Measurements from ENCODE around the gene CYBRD1.
"Not testable (repeated sequence)": the region's sequence is repeated elsewhere in the genome, so short reads cannot be mapped to it uniquely, and the experiment has no call there.

Gene CYBRD1

DNA sequence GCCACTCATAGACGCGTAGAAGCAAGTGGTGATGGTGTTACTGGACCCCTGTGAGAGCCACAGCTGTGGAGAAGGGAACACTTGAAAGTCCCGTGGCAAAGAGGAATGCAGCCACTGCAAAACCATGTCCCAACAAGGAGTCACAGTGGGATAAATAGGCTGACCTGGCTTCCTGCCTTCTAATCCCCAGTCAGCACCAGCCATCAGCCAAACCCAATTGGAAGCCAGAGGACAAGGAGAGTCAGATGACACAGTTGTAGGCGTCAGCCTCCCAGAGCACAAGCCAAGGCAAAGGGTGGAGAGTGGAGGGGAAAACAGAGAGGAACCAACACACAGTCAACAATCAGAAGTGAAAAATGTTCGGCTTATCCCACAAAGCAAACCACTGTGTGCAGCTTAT is 5.5 kb upstream of the CYBRD1 start:
- DNase-seq = no peak

- DNase-seq = no peak
These were observed 1.8 kb upstream of the CYBRD1 start for GRCh38 chr2:171520471-171520870.

GRCh38 chr2:171521361-171522051 is 768 bp upstream of the CYBRD1 start:
- DNase-seq = no peak

DNA sequence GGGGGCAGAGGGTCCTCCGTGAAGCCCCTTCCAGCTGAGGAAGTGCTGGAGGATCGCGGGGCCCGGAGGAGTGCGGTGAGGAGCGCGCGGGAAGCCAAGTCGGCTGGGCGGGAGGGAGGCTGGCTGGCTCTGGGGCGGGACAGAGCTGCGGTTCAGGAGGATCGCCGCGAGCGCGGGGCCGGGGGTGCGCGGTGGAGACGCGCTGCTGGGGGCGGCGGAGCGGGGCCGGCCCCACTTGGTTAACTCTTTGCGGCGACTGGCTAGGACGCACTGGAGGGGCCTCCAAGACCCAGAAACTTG is 464 bp downstream of the CYBRD1 start:
- DNase-seq = no peak

GRCh38 chr2:171523088-171524017 is 1.1 kb downstream of the CYBRD1 start:
- peak; percentile 54 for DNase-seq

GRCh38 chr2:171524018-171524401 is 1.7 kb downstream of the CYBRD1 start:
- no peak for DNase-seq

DNA sequence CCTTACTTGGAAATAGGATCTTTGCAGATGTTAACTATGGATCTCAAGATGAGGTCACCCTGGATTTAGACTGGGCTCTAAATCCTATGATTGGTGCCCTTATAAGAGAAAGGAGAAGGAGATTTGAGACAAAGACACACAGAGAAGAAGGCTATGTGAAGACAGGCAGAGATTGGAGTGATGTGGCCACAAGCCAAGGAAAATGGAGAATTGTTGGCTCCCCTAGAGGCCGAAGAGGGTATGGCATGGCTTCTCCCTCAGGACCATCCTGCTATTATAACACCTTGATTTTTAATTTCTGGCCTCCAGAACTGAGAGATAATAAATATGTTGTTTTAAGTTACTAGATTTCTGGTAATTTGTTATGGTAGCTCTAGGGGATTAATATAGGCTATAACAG is 7.6 kb downstream of the CYBRD1 start:
- no peak for DNase-seq

GRCh38 chr2:171530378-171530777 is 8.1 kb downstream of the CYBRD1 start:
- no peak for DNase-seq

DNA sequence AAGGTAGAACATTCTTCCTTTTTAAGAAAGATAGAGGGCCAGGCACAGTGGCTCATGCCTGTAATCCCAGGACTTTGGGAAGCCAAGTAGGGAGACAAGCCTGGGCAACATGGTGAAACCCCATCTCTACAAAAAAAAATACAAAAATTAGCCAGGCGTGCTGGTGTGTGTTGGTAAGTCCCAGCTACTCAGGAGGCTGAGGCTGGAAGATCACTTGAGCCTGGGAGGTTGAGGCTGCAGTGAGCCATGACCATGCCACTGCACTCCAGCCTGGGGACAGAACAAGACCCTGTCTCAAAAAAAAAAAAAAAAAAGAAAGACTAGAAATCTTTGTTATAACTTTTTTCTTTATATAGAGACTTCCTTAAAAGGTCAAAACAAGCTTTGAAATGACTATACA is 8.6 kb downstream of the CYBRD1 start:
- DNase-seq = not testable (repeated sequence)

DNA sequence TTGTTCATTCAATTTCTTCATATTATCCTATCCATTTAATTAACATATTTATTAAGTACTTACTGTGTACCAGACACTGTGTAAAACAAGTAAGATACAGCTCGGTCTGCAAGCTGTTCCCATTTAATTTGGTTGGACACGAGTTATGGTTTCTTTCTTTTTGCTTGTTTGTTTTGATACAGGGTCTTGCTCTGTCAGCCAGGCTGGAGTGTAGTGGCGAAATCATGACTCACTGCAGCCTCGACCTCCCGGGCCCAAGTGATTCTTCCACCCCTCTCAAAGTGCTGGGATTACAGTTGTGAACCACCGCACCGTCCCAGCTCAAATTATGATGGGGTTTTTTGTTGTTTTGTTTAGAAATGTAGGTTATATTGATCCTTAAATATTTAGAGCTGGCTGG is 9.0 kb downstream of the CYBRD1 start:
- no peak for DNase-seq

GRCh38 chr2:171531836-171532450 is 9.7 kb downstream of the CYBRD1 start:
- no peak for DNase-seq

- no peak for DNase-seq
These were observed 11.1 kb downstream of the CYBRD1 start for GRCh38 chr2:171533331-171533730.

DNA sequence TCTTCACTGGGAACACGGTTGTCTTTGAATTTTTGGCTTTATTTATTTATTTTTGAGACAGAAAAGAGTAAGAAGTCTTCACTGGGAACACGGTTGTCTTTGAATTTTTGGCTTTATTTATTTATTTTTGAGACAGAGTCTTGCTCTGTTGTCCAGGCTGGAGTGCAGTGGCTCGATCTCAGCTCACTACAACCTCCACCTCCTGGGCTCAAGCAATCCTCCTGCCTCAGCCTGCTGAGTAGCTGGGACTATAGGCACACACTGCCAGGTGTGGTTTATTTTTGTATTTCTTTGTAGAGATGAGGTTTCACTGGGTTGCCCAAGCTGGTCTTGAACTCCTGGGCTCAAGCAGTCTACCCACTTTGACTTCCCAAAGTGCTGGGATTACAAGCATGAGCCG is 13.3 kb downstream of the CYBRD1 start:
- not testable (repeated sequence) for DNase-seq

- no peak for DNase-seq
These were observed 18.2 kb downstream of the CYBRD1 start for GRCh38 chr2:171540437-171540836.

- peak; percentile 74 for DNase-seq
These were observed 19.1 kb downstream of the CYBRD1 start for GRCh38 chr2:171541202-171541887.

- DNase-seq = no peak
These were observed 22.8 kb downstream of the CYBRD1 start for GRCh38 chr2:171545086-171545485.

DNA sequence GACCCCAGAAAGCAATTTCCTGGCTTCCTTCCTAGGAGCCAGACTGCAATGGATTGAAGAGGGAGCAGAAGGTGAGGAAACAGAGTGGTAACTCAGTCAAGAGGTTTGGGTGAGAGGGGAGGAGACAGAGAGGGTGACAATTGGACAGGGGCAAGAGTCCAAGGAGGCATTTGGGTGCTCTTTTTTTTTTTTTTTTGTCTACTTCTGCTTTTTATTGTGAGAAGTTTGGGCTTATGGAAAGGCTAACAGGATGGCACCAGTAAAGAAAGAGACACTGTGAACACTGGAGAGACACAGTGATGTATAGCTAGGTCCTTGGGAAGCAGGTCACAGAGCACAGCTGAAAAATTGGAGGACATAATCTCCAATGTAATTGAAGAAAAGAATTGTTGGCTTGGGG is 25.0 kb downstream of the CYBRD1 start:
- no peak for DNase-seq

- no peak for DNase-seq
These were observed 25.4 kb downstream of the CYBRD1 start for GRCh38 chr2:171547720-171548119.

DNA sequence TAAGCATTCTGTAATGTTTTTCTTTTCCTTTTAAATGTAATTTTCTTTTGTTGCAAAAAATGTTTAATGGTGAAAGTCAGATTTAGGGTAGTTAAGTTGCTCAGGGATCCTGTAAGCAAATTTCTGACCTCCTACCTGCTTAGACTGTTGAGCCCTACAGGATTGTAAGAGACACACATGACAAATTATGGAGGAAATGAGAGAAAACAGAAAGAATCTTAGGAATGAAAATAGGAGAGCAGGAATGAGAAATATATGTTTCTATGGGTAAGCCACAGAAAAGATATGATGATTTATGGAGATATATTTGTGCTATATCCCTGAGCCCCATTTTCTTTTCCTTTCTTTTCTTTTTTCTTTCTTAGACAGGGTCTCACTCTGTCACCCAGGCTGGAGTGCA is 28.3 kb downstream of the CYBRD1 start:
- DNase-seq = no peak

DNA sequence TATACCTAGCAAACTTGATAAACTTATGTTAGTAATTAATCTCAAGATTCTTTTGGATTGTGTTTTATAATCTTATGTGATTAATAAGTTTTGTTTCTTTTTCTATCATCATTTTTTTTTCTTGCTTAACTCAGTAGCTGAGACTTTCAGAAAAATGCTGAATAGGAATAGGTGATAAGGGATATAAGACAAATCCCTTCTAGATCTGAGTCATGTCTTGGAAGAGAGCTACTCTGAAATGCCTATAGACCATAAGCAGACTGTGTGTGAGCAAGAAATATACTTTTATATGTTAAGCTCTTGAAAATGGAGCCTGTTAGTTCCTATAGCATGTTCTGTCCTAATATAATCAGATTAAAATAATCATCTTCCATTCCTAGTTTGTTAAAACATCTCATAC is 29.6 kb downstream of the CYBRD1 start:
- no peak for DNase-seq

- no peak for DNase-seq
These were observed 31.0 kb downstream of the CYBRD1 start for GRCh38 chr2:171553236-171553635.

GRCh38 chr2:171553858-171554257 is 31.6 kb downstream of the CYBRD1 start:
- DNase-seq = peak; percentile 94

GRCh38 chr2:171554991-171555615 is 32.8 kb downstream of the CYBRD1 start:
- DNase-seq = no peak

Data from NCI-H748 treated with DMSO at 0.1 percent for 48 hours (cell line).